B cell (primary cell): Measurements from ENCODE around the gene CDH13. TPM values are rescaled to one million over a fixed set of nuclear protein-coding genes. Genes with fewer than 3 reads are reported as not detected.

ENCODE experiments used
- ATAC-seq: fragments of 200-7000 bp; cut with Tn5 transposase; one replicate; pipeline ENCODE4 v1.10.0; 2021; ENCODE audit warnings: low read depth, mild to moderate bottlenecking, moderate number of reproducible peaks, moderate library complexity
- CTCF ChIA-PET: fragments of 350-600 bp; sonication (Branson Sonifier 250); formaldehyde crosslinking; loops from one replicate; lab custom pipeline; 2021; ENCODE audit warnings: antibody characterized with exemption, inconsistent platforms; lab: Charles Lee
- POLR2A ChIA-PET: fragments of 350-600 bp; sonication (Branson Sonifier 250); formaldehyde crosslinking; loops from one replicate; lab custom pipeline; 2021; ENCODE audit warnings: antibody characterized with exemption; lab: Charles Lee
- DNase-seq: peaks from one replicate; pipeline ENCODE4 v3.0.0; 2013
- H2AFZ ChIP-seq: 2 replicates; pipeline ENCODE4 v1.6.1; 2012; ENCODE audit warnings: mild to moderate bottlenecking, low read depth, low read length; ENCODE audit not compliant: insufficient read depth, poor library complexity, severe bottlenecking
- H3K27ac ChIP-seq, 2 donors: 1 replicate in 1 of 2; 2 replicates in 1 of 2; pipeline ENCODE4 v1.5.1; 2012 to 2013; ENCODE audit warnings: low read length in 2 of 2, mild to moderate bottlenecking in 2 of 2, moderate library complexity in 1 of 2
- H3K27me3 ChIP-seq, 4 experiments: fragments of 200-600 bp in 1 of 4; sonication (generic) in 1 of 4; replicated peaks in 1 of 4; 1 replicate in 2 of 4; 2 replicates in 2 of 4; pipeline versions ENCODE4 v1.6.1 to v1.7.0; 2013 to 2016; ENCODE audit warnings: low read length in 3 of 4, mild to moderate bottlenecking in 2 of 4, mixed read lengths in 1 of 4, moderate library complexity in 1 of 4; ENCODE audit not compliant: insufficient read depth in 4 of 4, control insufficient read depth in 3 of 4; ENCODE audit errors: control extremely low read depth in 1 of 4
- H3K36me3 ChIP-seq, 2 experiments: replicated peaks in 1 of 2; 1 replicate in 1 of 2; 2 replicates in 1 of 2; pipeline versions ENCODE4 v1.6.1 to v1.7.1; 2013; ENCODE audit warnings: low read length in 1 of 2; ENCODE audit not compliant: insufficient read depth in 2 of 2, control insufficient read depth in 1 of 2; ENCODE audit errors: control extremely low read depth in 1 of 2, extremely low read depth in 1 of 2
- H3K4me1 ChIP-seq, 2 donors: fragments of 200-600 bp in 1 of 2; sonication (generic) in 1 of 2; 1 replicate in 1 of 2; 2 replicates in 1 of 2; pipeline versions ENCODE4 v1.5.1 to v1.6.1; 2013 to 2017; ENCODE audit warnings: low read length in 2 of 2; ENCODE audit not compliant: control insufficient read depth in 2 of 2, insufficient read depth in 2 of 2
- H3K4me2 ChIP-seq: replicated peaks from 2 replicates; pipeline ENCODE3; 2012; ENCODE audit warnings: mild to moderate bottlenecking, low read depth, low read length; ENCODE audit not compliant: poor library complexity, severe bottlenecking
- H3K4me3 ChIP-seq, 5 experiments: fragments of 200-600 bp in 1 of 5; sonication (generic) in 1 of 5; 1 replicate in 3 of 5; 2 replicates in 2 of 5; pipeline versions ENCODE4 v1.5.1 to v1.7.0; 2011 to 2016; ENCODE audit warnings: low read length in 4 of 5, mild to moderate bottlenecking in 4 of 5, low read depth in 2 of 5, control low read depth in 1 of 5, moderate library complexity in 1 of 5; ENCODE audit not compliant: insufficient read depth in 1 of 5; ENCODE audit errors: control extremely low read depth in 1 of 5, extremely low read depth in 1 of 5
- H3K79me2 ChIP-seq: fragments of 200-600 bp; sonication (generic); one replicate; pipeline ENCODE4 v1.6.0; 2016; ENCODE audit warnings: low read length; ENCODE audit not compliant: control insufficient read depth, insufficient read depth
- H3K9ac ChIP-seq: fragments of 200-600 bp; sonication (generic); 2 replicates; pipeline ENCODE4 v1.6.1; 2017; ENCODE audit warnings: mild to moderate bottlenecking, low read length, moderate library complexity
- H3K9me3 ChIP-seq, 3 donors: one replicate each; pipeline versions ENCODE4 v1.6.1 to v1.7.1; 2013; ENCODE audit warnings: low read length in 2 of 3; ENCODE audit not compliant: control insufficient read depth in 2 of 3, insufficient read depth in 1 of 3; ENCODE audit errors: control extremely low read depth in 1 of 3
- H4K20me1 ChIP-seq: 2 replicates; pipeline ENCODE4 v1.6.0; 2012; ENCODE audit warnings: mild to moderate bottlenecking, low read length; ENCODE audit not compliant: insufficient read depth, control insufficient read depth, poor library complexity, severe bottlenecking
- H3K27ac Mint-ChIP-seq: one replicate; pipeline ENCODE4 v1.8.0; 2021; ENCODE audit warnings: mixed read lengths
- H3K27me3 Mint-ChIP-seq: one replicate; pipeline ENCODE4 v1.8.0; 2021; ENCODE audit warnings: mixed read lengths
- H3K4me1 Mint-ChIP-seq: one replicate; pipeline ENCODE4 v1.8.0; 2021; ENCODE audit warnings: mixed read lengths
- H3K4me3 Mint-ChIP-seq: one replicate; pipeline ENCODE4 v1.8.0; 2021; ENCODE audit warnings: mixed read lengths
- H3K9me3 Mint-ChIP-seq: one replicate; pipeline ENCODE4 v1.8.0; 2022; ENCODE audit warnings: mixed read lengths; ENCODE audit not compliant: insufficient read depth
- CTCF ChIP-seq: fragments of 200-600 bp; IDR thresholded peaks from one replicate; pipeline ENCODE4 v1.8.0; 2022; ENCODE audit warnings: antibody characterized with exemption, mild to moderate bottlenecking
- EZH2 ChIP-seq: IDR thresholded peaks from 2 replicates; pipeline ENCODE4 v1.6.1; 2012; ENCODE audit warnings: borderline replicate concordance, low read depth, mild to moderate bottlenecking, moderate library complexity, low read length; ENCODE audit not compliant: insufficient read depth, poor library complexity, severe bottlenecking
- WGBS: methylation state at CpG from one replicate; pipeline ENCODE4 v1.1.5; 2013; ENCODE audit warnings: missing lambda C conversion rate; ENCODE audit not compliant: insufficient coverage; 5-methylcytosine and 5-hydroxymethylcytosine counted together
- intact Hi-C: fragments of 100-400 bp; cut with micrococcal nuclease; formaldehyde crosslinking; loops from one replicate; pipeline ENCODE4 v1.10.0; 2022
- polyA plus RNA-seq: library from polyadenylated mRNA; depleted of rRNA; stranded (reverse); fragments of >200 nt; gene quantifications from 2 replicates; pipeline ENCODE4 v1.2.3, GENCODE V29; 2012
- total RNA-seq, 2 donors: library from RNA; stranded (reverse); fragments of 120-200 nt in 1 of 2; gene quantifications; 1 replicate in 1 of 2; 2 replicates in 1 of 2; pipeline versions ENCODE4 v1.2.3 to v1.2.4, GENCODE V29; 2013 to 2022

CDH13 gene
- total and polyA plus RNA-seq, 2 donors (not counting 1 experiment from before 2014, with no cell fraction given), result not detected

GRCh38 chr16:82767198-82767597 is 140.4 kb downstream of the CDH13 start:
- H3K9me3 ChIP-seq, result peaks cover 0 to 2% (median 1%) of the 10 kb centered on the region in 3 donors
- no peak overlapping the region for H3K4me2 ChIP-seq
- Mint-ChIP-seq H3K4me3 (no peak overlapping the region), H3K9me3 (no peaks in the 10 kb centered on the region), H3K4me1 (peaks cover 8% of the 10 kb centered on the region), H3K27me3 (peaks cover 9% of the 10 kb centered on the region), H3K27ac (no peak overlapping the region)
- no peak for DNase-seq
- no peaks in the 10 kb centered on the region for H3K79me2 ChIP-seq
- H3K27ac ChIP-seq, result no peak overlapping the region
- H3K9ac ChIP-seq, result no peak overlapping the region
- no peaks in the 10 kb centered on the region for H3K36me3 ChIP-seq
- TF ChIP-seq EZH2 (no peak), CTCF (no peak)
- ChIA-PET POLR2A (no interaction called here), CTCF (no interaction called here)
- H3K4me3 ChIP-seq, result no peak overlapping the region
- peaks cover 4 to 15% of the 10 kb centered on the region in 2 donors for H3K4me1 ChIP-seq
- intact Hi-C loops, result no loop called here
- no peak for ATAC-seq
- no peaks in the 10 kb centered on the region for H3K27me3 ChIP-seq
- no peak overlapping the region for H2AFZ ChIP-seq
- no CpG with 5 or more reads among the region's 3 CpGs for WGBS
- no peaks in the 10 kb centered on the region for H4K20me1 ChIP-seq

DNA sequence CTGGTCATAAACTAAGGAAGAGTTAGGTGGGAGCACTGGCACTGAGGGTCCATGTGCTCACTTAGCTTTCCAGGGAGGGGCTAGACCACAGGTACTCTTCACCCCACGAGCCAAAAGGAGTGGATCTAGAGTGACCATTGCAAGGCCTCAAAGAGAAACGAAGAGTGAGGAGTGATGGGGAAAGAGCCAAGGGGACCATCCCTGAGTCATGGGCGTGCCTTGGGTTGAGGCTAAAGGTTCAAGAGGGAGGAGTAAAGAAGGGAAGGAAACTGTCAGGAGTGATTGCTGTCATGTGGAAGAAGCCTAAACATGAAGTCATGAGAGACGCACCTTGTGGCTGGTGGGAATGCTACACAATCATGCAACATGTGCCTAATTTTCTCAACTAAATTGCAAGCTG is 141.0 kb downstream of the CDH13 start:
- no peaks in the 10 kb centered on the region for H3K9me3 Mint-ChIP-seq
- ChIA-PET CTCF (no interaction called here), POLR2A (no interaction called here)
- Histone ChIP-seq H3K9me3 (peaks cover 0 to 2% (median 1%) of the 10 kb centered on the region in 3 donors), H2AFZ (no peak overlapping the region), H3K4me3 (no peak overlapping the region), H3K4me1 (peaks cover 10 to 15% of the 10 kb centered on the region in 2 donors), H3K4me2 (no peak overlapping the region), H3K27me3 (no peaks in the 10 kb centered on the region), H3K36me3 (no peaks in the 10 kb centered on the region), H3K27ac (no peak overlapping the region), H4K20me1 (no peaks in the 10 kb centered on the region), H3K9ac (no peak overlapping the region), H3K79me2 (no peaks in the 10 kb centered on the region)
- H3K4me3 Mint-ChIP-seq, result no peak overlapping the region
- H3K4me1 Mint-ChIP-seq, result peaks cover 14% of the 10 kb centered on the region
- peaks cover 9% of the 10 kb centered on the region for H3K27me3 Mint-ChIP-seq
- no peak for TF ChIP-seq CTCF
- no peak for TF ChIP-seq EZH2
- intact Hi-C loops, result no loop called here
- WGBS, result 71% methylated on average over 3 of the region's 4 CpGs
- no peak overlapping the region for H3K27ac Mint-ChIP-seq
- DNase-seq, result no peak
- ATAC-seq, result no peak
